SK-N-SH treated with all-trans-retinoic acid at 6 μM for 48 hours (cell line): ENCODE measurements around the gene RYR1.

Experiments
- ATAC-seq: fragments of 200-7000 bp; cut with Tn5 transposase; 3 replicates; pipeline ENCODE4 v1.9.1; 2020; ENCODE audit warnings: mild to moderate bottlenecking, moderate library complexity
- ARNTL ChIP-seq: fragments of 450-650 bp; formaldehyde crosslinking; IDR thresholded peaks from 2 replicates; pipeline ENCODE4 v1.5.0; 2020; ENCODE audit warnings: low read depth, mild to moderate bottlenecking, moderate library complexity, borderline replicate concordance
- BACH2 ChIP-seq: fragments of 250-450 bp; sonication (Bioruptor Pico); IDR thresholded peaks from 2 replicates; pipeline ENCODE4 v1.9.0; 2021; ENCODE audit warnings: mild to moderate bottlenecking, borderline replicate concordance
- CSDC2 ChIP-seq: fragments of 250-450 bp; sonication (Bioruptor Pico); IDR thresholded peaks from 2 replicates; pipeline ENCODE4 v1.5.0; 2020; ENCODE audit warnings: mild to moderate bottlenecking, moderate library complexity
- CSRNP3 ChIP-seq: fragments of 250-450 bp; sonication (Bioruptor Pico); IDR thresholded peaks from 2 replicates; pipeline ENCODE4 v1.5.1; 2021; ENCODE audit warnings: mild to moderate bottlenecking, moderate library complexity
- ESRRG ChIP-seq: fragments of 250-450 bp; sonication (Bioruptor Pico); IDR thresholded peaks from 2 replicates; pipeline ENCODE4 v1.6.1; 2021; ENCODE audit warnings: mild to moderate bottlenecking
- GLIS3 ChIP-seq: fragments of 250-450 bp; sonication (Bioruptor Pico); IDR thresholded peaks from 2 replicates; pipeline ENCODE4 v1.5.0; 2020; ENCODE audit warnings: mild to moderate bottlenecking, moderate library complexity
- ISL1 ChIP-seq: fragments of 250-450 bp; sonication (Bioruptor Pico); IDR thresholded peaks from 2 replicates; pipeline ENCODE4 v2.1.2; 2022; ENCODE audit warnings: mild to moderate bottlenecking, moderate library complexity
- OSR1 ChIP-seq: fragments of 250-450 bp; sonication (Bioruptor Pico); IDR thresholded peaks from 2 replicates; pipeline ENCODE4 v1.8.0; 2022; ENCODE audit warnings: moderate library complexity, mild to moderate bottlenecking, inconsistent platforms
- PATZ1 ChIP-seq: fragments of 250-450 bp; sonication (Bioruptor Pico); IDR thresholded peaks from 2 replicates; pipeline ENCODE4 v1.8.0; 2020; ENCODE audit warnings: mild to moderate bottlenecking, moderate library complexity, borderline replicate concordance
- PPARA ChIP-seq: fragments of 250-450 bp; sonication (Bioruptor Pico); IDR thresholded peaks from 2 replicates; pipeline ENCODE4 v1.5.0; 2020; ENCODE audit warnings: mild to moderate bottlenecking, borderline replicate concordance
- RARB ChIP-seq: fragments of 250-450 bp; sonication (Bioruptor Pico); IDR thresholded peaks from 2 replicates; pipeline ENCODE4 v1.8.0; 2021; ENCODE audit warnings: mild to moderate bottlenecking, moderate library complexity
- SNAI2 ChIP-seq: fragments of 250-450 bp; sonication (Bioruptor Pico); IDR thresholded peaks from 2 replicates; pipeline ENCODE4 v1.5.0; 2020; ENCODE audit warnings: mild to moderate bottlenecking, moderate library complexity
- TCF4 ChIP-seq: fragments of 250-450 bp; sonication (Bioruptor Pico); IDR thresholded peaks from 2 replicates; pipeline ENCODE4 v1.8.0; 2021; ENCODE audit warnings: mild to moderate bottlenecking, moderate library complexity, borderline replicate concordance
- TOX ChIP-seq: fragments of 250-450 bp; sonication (Bioruptor Pico); IDR thresholded peaks from 2 replicates; pipeline ENCODE4 v1.8.0; 2021; ENCODE audit warnings: mild to moderate bottlenecking, moderate library complexity, borderline replicate concordance
- TSHZ2 ChIP-seq: fragments of 250-450 bp; sonication (Bioruptor Pico); IDR thresholded peaks from 2 replicates; pipeline ENCODE4 v1.5.0; 2020; ENCODE audit warnings: mild to moderate bottlenecking, moderate library complexity
- ZC3H10 ChIP-seq: fragments of 250-450 bp; sonication (Bioruptor Pico); IDR thresholded peaks from 2 replicates; pipeline ENCODE4 v1.5.1; 2021; ENCODE audit warnings: mild to moderate bottlenecking, moderate library complexity
- ZFP3 ChIP-seq: fragments of 250-450 bp; sonication (Bioruptor Pico); IDR thresholded peaks from 2 replicates; pipeline ENCODE4 v1.5.0; 2020; ENCODE audit warnings: mild to moderate bottlenecking, moderate library complexity
- ZFP30 ChIP-seq: fragments of 450-650 bp; formaldehyde crosslinking; IDR thresholded peaks from 2 replicates; pipeline ENCODE4 v1.5.0; 2022; ENCODE audit warnings: mild to moderate bottlenecking, moderate library complexity
- ZNF565 ChIP-seq: fragments of 450-650 bp; formaldehyde crosslinking; conservative IDR thresholded peaks from 2 replicates; pipeline ENCODE4 v1.5.0; 2020; ENCODE audit warnings: low read depth, mild to moderate bottlenecking, moderate library complexity
- ZNF70 ChIP-seq: fragments of 450-650 bp; formaldehyde crosslinking; IDR thresholded peaks from 2 replicates; pipeline ENCODE4 v1.5.0; 2020; ENCODE audit warnings: mild to moderate bottlenecking, moderate library complexity
- ZNF8 ChIP-seq: fragments of 450-650 bp; formaldehyde crosslinking; IDR thresholded peaks from 2 replicates; pipeline ENCODE4 v1.5.0; 2020; ENCODE audit warnings: mild to moderate bottlenecking, moderate library complexity
- TF ChIP-seq, protein P1 (sequence below): fragments of 250-450 bp; sonication (Bioruptor Pico); IDR thresholded peaks from 2 replicates; pipeline ENCODE4 v1.8.0; 2021; ENCODE audit warnings: low read depth, mild to moderate bottlenecking, moderate library complexity, borderline replicate concordance
- TF ChIP-seq, protein P2 (sequence below): fragments of 250-450 bp; sonication (Bioruptor Pico); IDR thresholded peaks from 2 replicates; pipeline ENCODE4 v1.5.1; 2020; ENCODE audit warnings: low read depth, mild to moderate bottlenecking, moderate library complexity

Gene RYR1

GRCh38 chr19:38386300-38386970, 47.1 kb upstream of the RYR1 start:
- no peak for TF ChIP-seq PPARA (CRISPR knock-in tag)
- TF ChIP-seq, protein P1, sequence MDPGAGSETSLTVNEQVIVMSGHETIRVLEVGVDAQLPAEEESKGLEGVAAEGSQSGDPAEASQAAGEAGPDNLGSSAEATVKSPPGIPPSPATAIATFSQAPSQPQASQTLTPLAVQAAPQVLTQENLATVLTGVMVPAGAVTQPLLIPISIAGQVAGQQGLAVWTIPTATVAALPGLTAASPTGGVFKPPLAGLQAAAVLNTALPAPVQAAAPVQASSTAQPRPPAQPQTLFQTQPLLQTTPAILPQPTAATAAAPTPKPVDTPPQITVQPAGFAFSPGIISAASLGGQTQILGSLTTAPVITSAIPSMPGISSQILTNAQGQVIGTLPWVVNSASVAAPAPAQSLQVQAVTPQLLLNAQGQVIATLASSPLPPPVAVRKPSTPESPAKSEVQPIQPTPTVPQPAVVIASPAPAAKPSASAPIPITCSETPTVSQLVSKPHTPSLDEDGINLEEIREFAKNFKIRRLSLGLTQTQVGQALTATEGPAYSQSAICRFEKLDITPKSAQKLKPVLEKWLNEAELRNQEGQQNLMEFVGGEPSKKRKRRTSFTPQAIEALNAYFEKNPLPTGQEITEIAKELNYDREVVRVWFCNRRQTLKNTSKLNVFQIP (CRISPR knock-in tag) = no peak
- no peak for TF ChIP-seq PATZ1 (CRISPR knock-in tag)
- no peak for TF ChIP-seq ZFP30 (CRISPR knock-in tag)
- no peak for TF ChIP-seq ZNF70 (CRISPR knock-in tag)
- no peak for TF ChIP-seq ARNTL
- TF ChIP-seq SNAI2 (CRISPR knock-in tag) = no peak
- no peak for TF ChIP-seq CSRNP3 (CRISPR knock-in tag)
- TF ChIP-seq GLIS3 (CRISPR knock-in tag) = no peak
- no peak for ATAC-seq

- TF ChIP-seq ESRRG (CRISPR knock-in tag) (no peak), TCF4 (CRISPR knock-in tag) (no peak), ZFP3 (no peak), ZFP30 (CRISPR knock-in tag) (no peak), PPARA (CRISPR knock-in tag) (no peak), ZNF8 (CRISPR knock-in tag) (no peak), ZNF565 (CRISPR knock-in tag) (no peak), TOX (CRISPR knock-in tag) (no peak), GLIS3 (CRISPR knock-in tag) (no peak), RARB (CRISPR knock-in tag) (no peak), ISL1 (CRISPR knock-in tag) (no peak), CSDC2 (CRISPR knock-in tag) (no peak), ZC3H10 (CRISPR knock-in tag) (no peak), OSR1 (CRISPR knock-in tag) (no peak), TSHZ2 (no peak), BACH2 (CRISPR knock-in tag) (no peak), CSRNP3 (CRISPR knock-in tag) (no peak)
- TF ChIP-seq, protein P2, sequence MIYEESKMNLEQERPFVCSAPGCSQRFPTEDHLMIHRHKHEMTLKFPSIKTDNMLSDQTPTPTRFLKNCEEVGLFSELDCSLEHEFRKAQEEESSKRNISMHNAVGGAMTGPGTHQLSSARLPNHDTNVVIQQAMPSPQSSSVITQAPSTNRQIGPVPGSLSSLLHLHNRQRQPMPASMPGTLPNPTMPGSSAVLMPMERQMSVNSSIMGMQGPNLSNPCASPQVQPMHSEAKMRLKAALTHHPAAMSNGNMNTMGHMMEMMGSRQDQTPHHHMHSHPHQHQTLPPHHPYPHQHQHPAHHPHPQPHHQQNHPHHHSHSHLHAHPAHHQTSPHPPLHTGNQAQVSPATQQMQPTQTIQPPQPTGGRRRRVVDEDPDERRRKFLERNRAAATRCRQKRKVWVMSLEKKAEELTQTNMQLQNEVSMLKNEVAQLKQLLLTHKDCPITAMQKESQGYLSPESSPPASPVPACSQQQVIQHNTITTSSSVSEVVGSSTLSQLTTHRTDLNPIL (CRISPR knock-in tag) = no peak
- TF ChIP-seq, protein P1 (CRISPR knock-in tag) = no peak
- peak; percentile 0; the same call in 1 of the 3 replicates for ATAC-seq
These were observed 46.4 kb upstream of the RYR1 start for GRCh38 chr19:38386971-38387549.
